Stromal cell of bone marrow (primary cell): ENCODE results near the gene PTPRA.
"Not testable (repeated sequence)": the region's sequence is repeated elsewhere in the genome, so short reads cannot be mapped to it uniquely, and the experiment has no call there.

Experiments used
- DNase-seq: peaks from one replicate; pipeline ENCODE4 v3.0.0-alpha.2; 2012; ENCODE audit warnings: low read depth

The PTPRA gene

DNA sequence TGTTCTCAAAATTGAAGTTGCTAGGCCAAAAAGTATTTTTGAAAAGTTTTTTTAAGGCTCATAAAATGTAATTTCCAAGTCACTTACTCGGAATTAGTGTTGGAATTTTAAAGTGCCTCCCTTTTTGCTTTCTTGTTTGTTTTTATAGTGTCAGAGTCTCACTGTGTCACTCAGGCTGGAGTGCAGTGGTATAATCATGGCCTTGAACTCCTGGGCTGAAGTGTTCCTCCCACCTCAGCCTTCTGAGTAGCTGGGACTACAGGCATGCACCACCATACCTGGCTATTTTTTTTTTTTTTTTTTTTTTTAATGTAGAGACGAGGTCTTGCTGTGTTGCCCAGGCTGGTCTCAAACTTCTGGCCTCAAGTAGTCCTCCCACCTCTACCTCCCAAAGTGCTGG lies 130.1 kb downstream of the PTPRA start:
- no peak for DNase-seq

DNA sequence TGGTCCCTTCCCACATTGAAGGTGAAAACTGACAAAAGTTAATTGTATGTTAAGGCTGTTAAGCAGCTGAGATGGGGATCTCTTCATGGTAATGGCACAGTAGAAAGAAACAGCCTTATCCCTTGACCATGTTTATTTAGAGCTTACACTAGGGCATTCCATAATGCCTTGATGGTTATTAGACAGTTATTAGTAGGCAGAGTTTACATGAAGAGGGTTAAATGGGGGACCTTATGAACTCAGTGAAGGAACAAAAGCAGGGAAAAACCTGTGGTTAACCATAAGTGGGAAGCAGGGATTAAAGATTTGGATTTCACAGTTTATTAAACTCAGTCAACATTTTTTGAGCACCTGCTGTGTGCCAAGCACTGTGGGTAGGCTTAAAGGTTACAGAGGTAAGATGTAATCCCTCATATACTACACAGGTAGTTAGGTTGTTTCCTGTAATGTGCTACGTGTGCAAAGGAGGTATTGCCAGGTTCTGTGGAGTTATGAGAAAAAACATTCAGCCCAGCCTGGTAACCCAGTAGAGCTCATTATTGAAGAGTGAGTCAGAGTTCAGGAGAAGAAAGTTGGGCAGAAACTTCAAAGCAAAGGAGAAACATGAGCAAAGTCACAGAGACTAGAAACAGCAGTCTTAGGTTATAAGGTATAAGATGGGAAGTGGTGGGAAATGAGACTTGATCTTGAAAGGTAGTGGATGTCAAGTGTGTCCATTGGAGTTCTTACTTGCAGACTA lies 137.9 kb downstream of the PTPRA start:
- peak; percentile 2 for DNase-seq

DNA sequence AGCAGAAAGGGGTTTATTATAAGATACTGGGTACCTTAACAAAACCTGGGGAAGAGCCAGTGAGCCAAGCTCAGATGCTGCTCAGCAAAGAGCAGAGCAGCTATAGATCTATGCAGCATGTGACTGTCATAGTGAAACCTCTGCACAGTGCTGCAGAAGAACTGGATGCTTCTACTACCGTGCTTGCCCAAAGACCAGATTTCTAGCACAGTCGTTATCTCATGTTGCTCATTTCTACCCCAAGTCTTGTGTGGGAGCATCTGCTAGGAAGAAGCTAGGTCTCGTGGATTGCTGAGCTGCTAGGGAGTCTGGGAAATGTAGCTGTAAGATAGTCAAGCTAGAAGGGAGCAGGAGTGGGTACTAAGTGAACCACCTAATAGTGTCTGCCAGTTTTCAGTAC lies 138.5 kb downstream of the PTPRA start:
- no peak for DNase-seq

DNA sequence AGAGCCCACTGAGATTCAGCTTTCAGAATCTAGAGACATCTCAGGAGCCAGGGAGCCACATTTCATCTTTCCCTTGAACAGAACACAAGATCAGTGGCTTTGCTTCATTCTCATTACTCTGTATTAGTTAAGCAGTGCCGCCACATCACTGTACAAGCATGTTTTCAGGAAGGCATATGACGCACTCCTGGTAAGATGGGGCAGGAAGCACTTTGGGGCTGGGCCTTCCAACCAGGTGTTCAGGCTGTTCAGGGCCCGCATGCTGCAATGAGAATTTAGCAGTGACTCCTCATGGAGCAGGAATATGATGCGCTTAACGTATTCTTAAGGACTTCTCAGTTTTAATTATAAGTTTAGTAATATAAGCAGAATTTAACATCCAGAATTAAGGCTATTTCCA lies 140.5 kb downstream of the PTPRA start:
- no peak for DNase-seq

DNA sequence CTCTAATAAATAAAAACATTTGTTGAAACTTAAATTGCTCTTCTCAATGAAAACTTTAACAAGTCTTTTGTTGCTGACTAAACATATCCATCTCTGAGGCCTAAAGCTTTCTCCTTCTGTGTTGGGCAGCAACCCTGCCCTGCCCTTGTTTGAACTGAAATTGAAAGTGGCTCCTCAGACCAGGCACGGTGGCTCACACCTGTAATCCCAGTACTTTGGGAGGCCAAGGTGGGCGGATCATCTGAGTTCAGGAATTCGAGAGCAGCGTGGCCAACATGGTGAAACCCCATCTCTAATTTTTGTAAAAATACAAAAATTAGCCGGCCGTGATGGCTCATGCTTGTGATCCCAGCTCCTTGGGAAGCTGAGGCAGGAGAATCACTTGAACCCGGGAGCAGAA lies 140.9 kb downstream of the PTPRA start:
- DNase-seq: no peak

DNA sequence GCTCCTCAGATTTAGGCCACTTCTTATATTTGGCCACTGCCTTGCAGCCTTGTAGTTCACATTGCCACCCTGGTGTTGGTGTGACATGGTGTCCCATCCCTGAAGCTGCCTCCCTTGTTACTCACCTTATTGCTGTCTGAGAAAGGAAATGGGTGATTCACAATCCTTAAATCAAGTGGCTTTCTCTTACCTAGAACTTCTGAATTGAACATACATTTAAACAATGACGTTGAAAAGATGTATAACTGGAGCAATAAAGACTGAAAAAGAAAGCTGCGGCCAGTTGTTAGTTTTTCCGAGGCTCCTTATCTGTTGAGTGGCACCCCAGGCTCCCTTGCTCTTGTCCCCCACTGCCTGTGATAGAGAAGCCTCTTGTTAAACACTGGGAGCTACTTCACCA lies 141.4 kb downstream of the PTPRA start:
- DNase-seq: no peak

DNA sequence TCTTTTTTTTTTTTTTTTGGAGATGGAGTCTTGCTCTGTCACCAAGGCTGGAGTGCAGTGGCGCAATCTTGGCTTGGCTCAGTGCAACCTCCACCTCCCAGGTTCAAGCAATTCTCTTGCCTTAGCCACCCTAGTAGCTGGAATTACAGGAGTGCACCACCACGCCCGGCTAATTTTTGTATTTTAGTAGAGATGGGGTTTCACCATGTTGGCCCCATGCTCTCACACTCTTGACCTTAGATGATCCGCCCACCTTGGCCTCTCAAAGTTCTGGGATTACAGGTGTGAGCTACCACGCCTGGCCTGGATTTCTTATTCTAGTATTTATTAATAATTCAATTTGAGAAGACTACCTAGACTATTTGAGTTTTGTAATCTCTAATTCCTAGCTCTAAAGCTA lies 142.0 kb downstream of the PTPRA start:
- DNase-seq: not testable (repeated sequence)

DNA sequence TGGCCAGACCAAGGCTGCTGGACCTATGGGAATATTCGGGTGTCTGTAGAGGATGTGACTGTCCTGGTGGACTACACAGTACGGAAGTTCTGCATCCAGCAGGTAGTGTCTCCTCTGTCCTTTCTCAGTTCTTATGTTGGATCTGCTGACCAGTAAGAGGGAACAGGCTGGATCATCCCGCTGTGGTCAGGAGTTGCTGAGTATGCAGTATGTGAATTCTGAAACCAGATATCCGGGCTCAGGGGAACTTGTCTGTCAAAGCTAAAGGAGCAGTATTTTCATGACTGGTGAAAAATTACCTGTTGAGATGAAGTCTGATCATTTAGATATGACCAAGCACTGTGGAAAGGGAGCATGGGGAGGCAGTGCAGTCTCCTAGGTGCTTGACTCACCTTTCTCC lies 148.0 kb downstream of the PTPRA start:
- no peak for DNase-seq

DNA sequence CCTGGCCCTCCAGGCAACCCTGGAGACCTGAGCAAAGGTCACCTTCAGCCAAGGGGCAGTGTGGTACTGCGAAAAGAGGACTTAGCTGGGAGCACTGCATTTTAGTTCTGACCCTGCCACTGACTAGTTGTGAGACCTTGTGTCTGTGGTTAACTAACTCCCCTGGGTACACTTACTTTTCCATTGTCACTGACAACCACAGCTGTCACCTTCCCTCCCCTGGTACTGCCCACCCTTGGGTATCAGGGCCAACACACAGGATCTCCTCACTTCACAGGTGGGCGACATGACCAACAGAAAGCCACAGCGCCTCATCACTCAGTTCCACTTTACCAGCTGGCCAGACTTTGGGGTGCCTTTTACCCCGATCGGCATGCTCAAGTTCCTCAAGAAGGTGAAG lies 148.5 kb downstream of the PTPRA start:
- DNase-seq: no peak

DNA sequence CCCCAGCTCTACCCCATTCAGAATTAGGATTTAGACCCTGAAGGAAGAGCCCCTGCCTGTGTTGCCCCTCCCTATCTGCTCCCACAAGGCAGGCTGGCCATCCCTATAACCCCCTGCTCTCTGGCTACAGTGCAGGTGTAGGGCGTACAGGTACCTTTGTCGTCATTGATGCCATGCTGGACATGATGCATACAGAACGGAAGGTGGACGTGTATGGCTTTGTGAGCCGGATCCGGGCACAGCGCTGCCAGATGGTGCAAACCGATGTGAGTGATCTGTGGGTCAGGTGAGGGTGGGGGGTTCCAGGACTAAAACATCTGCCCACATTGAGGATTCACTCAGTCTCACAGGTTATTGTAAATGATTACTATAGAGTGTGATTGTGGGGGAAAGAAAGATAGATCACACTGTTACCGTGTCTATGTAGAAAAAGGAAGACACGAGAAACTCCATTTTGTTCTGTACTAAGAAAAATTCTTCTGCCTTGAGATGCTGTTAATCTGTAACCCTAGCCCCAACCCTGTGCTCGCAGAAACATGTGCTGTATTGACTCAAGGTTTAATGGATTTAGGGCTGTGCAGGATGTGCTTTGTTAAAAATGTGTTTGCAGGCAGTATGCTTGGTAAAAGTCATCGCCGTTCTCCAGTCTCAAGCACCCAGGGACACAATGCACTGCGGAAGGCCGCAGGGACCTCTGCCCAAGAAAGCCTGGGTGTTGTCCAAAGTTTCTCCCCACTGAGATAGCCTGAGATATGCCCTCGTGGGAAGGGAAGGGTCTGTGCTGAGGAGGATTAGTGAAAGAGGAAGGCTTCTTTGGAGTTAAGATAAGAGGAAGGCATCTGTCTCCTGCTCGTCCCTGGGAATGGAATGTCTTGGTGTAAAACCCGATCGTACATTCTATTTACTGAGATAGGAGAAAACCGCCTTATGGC lies 149.5 kb downstream of the PTPRA start:
- not testable (repeated sequence) for DNase-seq

DNA sequence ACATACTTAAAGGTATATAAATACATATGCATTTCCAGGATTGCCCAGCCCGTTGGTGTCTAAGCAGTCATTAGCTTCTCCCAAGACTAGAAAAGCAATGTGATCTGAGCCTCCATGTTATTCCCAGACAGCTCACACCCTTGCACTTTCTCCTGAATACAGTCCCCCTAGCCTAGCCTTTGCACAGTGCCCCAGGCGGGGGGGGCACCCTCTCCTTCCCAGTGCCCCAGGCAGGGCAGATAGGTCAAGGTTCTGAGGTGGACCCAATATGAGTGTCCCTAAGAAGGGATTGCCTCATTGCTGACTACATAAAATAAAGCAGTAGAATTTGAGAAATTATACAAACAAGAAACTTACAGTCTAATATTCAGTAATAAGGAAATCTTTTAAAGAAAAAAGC lies 154.7 kb downstream of the PTPRA start:
- no peak for DNase-seq

DNA sequence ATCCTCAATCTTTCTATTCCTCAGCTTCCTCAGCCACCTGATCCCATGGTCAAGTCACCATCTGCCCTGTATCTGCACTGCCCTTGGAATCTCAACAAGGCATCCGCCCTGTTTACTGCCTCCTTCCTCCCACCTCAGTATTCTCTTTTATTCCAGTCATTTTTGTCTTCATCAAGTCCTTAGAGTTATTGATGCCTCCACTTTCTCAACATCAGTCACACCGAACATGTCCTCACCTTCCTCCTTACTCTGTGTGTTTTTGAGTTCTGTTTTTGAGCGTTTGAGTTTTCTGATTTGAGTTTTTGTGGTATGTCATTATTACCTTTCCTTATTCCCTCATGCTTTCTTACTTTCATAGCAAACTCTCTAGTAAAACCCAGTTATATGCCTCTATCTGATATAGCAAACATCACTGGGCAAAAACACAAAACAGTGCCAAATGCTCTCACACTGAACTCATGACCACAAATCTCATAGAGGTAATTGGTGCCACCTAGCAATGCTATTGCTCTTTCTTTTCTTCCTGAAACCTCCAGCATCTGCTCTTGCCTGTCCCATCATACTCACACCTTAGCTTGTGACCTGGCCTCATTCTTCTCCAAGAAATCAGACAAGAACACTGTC lies 158.4 kb downstream of the PTPRA start:
- DNase-seq: no peak

DNA sequence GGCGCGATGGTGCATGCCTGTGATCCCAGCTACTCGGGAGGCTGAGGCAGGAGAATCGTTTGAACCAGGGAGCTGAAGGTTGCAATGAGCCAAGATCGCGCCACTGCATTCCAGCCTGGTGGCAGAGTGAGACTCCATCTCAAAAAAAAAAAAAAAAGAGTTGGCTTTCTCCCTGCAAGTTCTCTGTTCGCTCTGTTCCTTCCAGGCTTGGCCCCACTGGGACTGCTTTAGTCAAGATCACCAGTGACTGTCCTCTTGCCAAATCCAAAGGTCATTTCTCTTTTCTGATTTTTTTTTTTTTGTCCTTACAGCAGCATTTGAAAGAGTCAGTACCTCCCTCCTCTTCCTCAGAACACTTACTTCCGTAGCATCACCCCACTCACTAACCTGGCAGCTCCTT lies 159.3 kb downstream of the PTPRA start:
- no peak for DNase-seq

DNA sequence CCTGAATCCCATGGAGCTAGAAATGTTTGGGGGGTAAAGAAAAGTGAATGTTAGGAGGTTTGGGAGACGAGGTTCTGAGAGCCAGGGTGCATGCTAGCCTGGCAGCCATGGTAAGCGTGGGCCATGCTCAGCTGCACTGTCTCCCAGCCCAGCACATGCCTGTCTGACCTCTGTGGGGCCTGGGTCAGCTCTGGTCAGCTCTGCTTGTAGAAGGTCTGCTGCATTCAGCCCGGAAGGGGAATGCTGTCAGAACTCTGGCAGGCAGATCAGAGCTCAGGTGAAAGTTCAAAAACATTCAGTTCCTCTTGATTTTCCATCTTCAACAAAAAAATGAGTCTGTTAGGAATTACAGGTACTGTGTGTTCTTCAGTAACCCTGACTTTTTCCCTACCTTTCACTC lies 164.4 kb downstream of the PTPRA start:
- no peak for DNase-seq

DNA sequence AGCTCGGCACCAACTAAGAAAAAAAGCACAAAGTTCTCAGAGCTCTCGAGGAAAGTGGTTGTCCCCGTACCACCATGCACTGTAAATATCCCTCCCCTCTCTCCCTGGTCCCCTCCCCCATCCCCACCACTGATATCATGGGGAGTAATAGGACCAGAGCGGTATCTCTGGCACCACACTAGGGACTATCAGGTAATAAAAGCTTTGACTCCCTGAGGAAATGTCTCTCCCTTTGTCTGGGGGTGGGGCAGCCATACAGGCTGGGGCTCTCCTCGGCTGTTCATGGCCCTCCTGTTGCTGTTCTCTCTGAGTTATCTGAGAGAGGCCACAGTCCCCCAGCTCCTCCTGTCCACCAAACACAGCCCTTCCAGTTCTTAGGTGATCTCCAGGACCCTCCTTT lies 165.2 kb downstream of the PTPRA start:
- no peak for DNase-seq

DNA sequence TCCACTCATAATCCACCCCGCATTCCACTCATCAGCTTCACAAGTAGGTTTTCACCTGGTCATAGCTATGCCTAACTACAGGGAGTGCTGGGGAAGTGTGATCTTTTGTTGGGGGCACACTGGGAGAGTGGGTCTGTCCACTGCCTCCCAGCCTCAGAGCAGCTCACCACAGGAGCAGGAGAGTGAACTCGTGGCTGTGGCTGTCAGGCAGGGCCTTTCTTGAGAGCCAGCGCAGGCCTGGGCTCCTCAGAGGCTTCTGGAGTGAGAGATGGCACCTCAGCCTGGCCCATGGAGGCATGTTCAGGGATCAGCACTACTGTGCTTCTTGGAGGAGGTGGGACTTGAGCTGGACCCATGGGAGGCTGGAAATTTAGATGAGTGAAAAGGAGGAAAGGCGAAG lies 166.1 kb downstream of the PTPRA start:
- no peak for DNase-seq

DNA sequence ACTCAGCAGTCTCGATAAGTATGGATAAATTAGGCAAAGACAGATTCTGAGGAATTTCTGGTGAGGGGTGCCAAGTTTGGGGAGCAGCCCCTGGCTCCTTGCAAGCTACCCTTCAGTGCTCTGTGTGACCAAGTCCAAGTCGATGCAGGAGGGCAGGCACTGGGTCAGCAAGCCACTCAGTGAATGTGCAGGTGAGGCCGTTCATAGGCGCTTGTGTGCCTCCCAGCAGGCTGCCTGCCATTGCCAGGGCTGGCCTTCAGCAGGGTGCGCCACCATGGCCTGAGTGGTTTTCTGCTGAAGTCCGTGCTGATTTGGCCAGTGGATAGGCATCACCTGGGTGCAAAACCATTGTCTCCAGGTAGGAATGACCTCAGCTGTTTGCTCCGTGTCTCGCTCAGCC lies 166.8 kb downstream of the PTPRA start:
- DNase-seq: no peak

DNA sequence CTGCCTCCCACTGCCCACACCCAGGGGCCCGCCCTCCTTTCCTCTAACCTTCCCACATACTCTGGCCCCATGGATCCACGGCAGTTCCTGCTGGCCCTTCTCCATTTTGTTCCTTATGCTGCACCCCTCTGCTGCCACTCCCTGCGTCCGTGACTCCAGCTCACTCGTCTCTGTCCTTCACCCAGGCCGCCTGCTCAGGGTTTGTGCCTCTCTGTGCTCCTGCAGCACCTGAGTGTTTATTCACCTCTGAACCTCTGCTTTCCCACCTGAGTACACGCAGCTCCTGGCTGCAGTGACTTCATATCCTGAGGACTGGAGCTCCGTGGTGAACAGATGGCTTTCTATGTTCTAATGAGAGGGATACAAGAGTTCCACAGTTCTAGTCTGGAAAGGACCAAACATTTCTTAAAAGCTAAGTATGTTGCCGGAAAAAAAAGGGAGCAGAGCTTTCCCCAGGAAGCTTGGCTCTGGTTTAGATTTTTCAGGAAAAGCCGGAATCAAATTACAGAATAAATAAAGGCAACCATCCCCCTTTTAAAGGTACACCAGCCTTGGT lies 168.7 kb downstream of the PTPRA start:
- peak; percentile 11 for DNase-seq

DNA sequence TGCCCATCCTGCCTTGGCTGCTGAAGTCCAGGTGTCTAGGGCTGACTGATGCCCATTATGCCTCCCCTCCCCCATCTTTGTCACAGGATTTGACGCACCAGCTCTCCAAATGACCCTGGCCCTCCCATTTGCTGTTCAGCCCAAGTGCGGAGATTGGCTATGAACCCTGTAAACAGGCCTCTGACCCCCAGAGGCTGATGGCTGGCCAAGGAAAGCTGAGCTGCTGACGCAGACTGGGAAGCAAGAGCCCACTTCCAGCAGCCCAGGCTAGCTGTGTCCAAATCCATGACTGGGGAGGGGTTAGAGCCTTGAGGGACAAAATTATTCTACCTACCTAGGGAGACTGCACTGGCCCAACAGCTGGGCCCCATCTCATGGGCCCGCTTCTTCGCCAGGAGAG lies 169.3 kb downstream of the PTPRA start:
- no peak for DNase-seq

DNA sequence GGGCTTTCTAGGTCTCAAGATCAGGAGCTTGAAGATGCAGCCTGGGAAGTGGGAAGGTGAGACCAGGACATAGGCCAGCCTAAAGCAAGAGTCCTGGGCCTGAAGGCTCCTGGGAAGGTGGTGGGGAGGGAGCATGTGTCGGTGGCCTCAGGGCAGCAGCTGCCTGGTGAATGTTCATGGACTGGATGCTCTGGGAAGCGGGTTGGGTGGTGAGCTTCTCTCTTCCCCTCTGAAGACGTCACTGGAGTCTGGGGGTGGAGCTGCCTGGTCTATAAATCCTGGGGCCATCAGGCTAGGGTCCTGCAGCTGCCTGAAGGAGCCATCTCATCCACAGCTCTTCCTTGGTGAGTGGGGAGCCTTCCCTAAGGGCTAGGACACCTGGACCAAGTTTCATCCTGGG lies 170.0 kb downstream of the PTPRA start, which contains the start of gene GNRH2:
Gene GNRH2 (plus strand): TSS at position 301 of the 400 bp plus-strand sequence. CDS start 793 bp downstream, outside the sequence.
- DNase-seq: no peak

DNA sequence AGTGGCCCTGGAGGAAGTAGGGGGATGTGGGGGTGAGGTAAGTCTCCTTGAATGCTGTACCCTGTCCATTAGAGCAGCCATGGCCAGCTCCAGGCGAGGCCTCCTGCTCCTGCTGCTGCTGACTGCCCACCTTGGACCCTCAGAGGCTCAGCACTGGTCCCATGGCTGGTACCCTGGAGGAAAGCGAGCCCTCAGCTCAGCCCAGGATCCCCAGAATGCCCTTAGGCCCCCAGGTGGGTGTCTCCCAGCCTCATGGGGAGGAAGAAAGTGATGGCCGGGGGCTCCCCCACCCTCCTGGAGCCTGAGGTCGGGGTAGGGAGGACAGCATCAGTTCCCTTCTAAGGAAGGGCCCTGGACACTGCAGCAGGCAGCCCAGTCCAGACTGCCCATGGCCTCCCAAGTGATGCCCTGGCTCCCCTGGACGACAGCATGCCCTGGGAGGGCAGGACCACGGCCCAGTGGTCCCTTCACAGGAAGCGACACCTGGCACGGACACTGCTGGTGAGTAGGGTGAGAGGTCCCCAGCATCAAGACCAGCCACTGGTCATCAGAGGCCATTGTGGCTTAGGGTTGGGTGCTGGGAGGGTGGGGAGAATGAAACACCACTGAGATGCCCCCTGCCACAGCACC lies 171.2 kb downstream of the PTPRA start:
- no peak for DNase-seq
